Smooth muscle cell (in vitro differentiated cells): ENCODE data around the gene SDK1. TPM values are rescaled to one million over a fixed set of nuclear protein-coding genes. Genes with fewer than 3 reads are reported as not detected.

Experiments used
- DNase-seq: peaks from one replicate; lab custom pipeline; 2025; ENCODE audit not compliant: unreplicated experiment; lab: John Stamatoyannopoulos, UW
- H2AFZ ChIP-seq: fragments of 200-600 bp; sonication (generic); 2 replicates; pipeline ENCODE4 v1.6.0; 2016; ENCODE audit warnings: antibody characterized with exemption, low read depth, mild to moderate bottlenecking
- H3F3A ChIP-seq: fragments of 200-600 bp; sonication (generic); 2 replicates; pipeline ENCODE4 v1.6.0; 2017; ENCODE audit warnings: antibody characterized with exemption, low read depth
- H3K27ac ChIP-seq: fragments of 200-600 bp; sonication (generic); 2 replicates; pipeline ENCODE4 v1.5.1; 2016; ENCODE audit warnings: low read depth, mild to moderate bottlenecking
- H3K27me3 ChIP-seq: fragments of 200-600 bp; sonication (generic); 2 replicates; pipeline ENCODE4 v1.6.1; 2016; ENCODE audit warnings: low read depth, mild to moderate bottlenecking
- H3K36me3 ChIP-seq: fragments of 200-600 bp; sonication (generic); 2 replicates; pipeline ENCODE4 v1.5.1; 2016; ENCODE audit warnings: low read depth
- H3K4me1 ChIP-seq: fragments of 200-600 bp; sonication (generic); 2 replicates; pipeline ENCODE4 v1.5.1; 2016; ENCODE audit warnings: low read depth
- H3K4me2 ChIP-seq: fragments of 200-600 bp; sonication (generic); 2 replicates; pipeline ENCODE4 v1.6.0; 2016; ENCODE audit warnings: mild to moderate bottlenecking
- H3K4me3 ChIP-seq: fragments of 200-600 bp; sonication (generic); 2 replicates; pipeline ENCODE4 v1.5.1; 2016; ENCODE audit warnings: mild to moderate bottlenecking
- H3K79me2 ChIP-seq: fragments of 200-600 bp; sonication (generic); 2 replicates; pipeline ENCODE4 v1.6.0; 2016; ENCODE audit warnings: low read depth, mild to moderate bottlenecking
- H3K9ac ChIP-seq: fragments of 200-600 bp; sonication (generic); 2 replicates; pipeline ENCODE4 v1.6.0; 2016; ENCODE audit warnings: low read depth
- H3K9me3 ChIP-seq: fragments of 200-600 bp; sonication (generic); replicated peaks from 2 replicates; pipeline ENCODE4 v1.5.1; 2016; ENCODE audit warnings: low read depth
- H4K20me1 ChIP-seq: fragments of 200-600 bp; sonication (generic); 2 replicates; pipeline ENCODE4 v1.6.0; 2016; ENCODE audit warnings: low read depth
- whole genome bisulfite sequencing: methylation state at CpG from one replicate; pipeline ENCODE4 v1.1.7; 2016; ENCODE audit warnings: low lambda C conversion rate; 5-methylcytosine and 5-hydroxymethylcytosine counted together
- polyA plus RNA-seq: library from polyadenylated mRNA; unstranded; fragments of >200 nt; fragmentation: Nextera tagmentation; extraction: Ambion mirVana; gene quantifications from 2 replicates; pipeline ENCODE4 v1.2.1, GENCODE V29; 2016
- total RNA-seq: library from RNA; depleted of rRNA; stranded (reverse); fragments of >200 nt; gene quantifications from 2 replicates; pipeline ENCODE4 v1.2.3, GENCODE V29; 2014
- TF ChIP-seq, protein P1 (sequence below): fragments of 200-600 bp; sonication (generic); IDR thresholded peaks from 2 replicates; pipeline ENCODE4 v1.5.1; 2017; ENCODE audit warnings: borderline replicate concordance, mild to moderate bottlenecking, antibody characterized with exemption; ENCODE audit not compliant: insufficient read depth, poor library complexity, severe bottlenecking

The SDK1 gene
- total and polyA plus RNA-seq, 2 experiments from 2014 or later, result 1.1 to 2.5 TPM

- no peak overlapping the region for H3K27ac ChIP-seq
- H3K79me2 ChIP-seq, result no peaks in the 10 kb centered on the region
- WGBS, result 66% methylated on average over 14 of the region's 14 CpGs
- H2AFZ ChIP-seq, result no peak overlapping the region
- H3K4me2 ChIP-seq, result no peak overlapping the region
- no peaks in the 10 kb centered on the region for H3K27me3 ChIP-seq
- no peak overlapping the region for H3K9ac ChIP-seq
- H3K9me3 ChIP-seq, result no peaks in the 10 kb centered on the region
- no peaks in the 10 kb centered on the region for H3F3A ChIP-seq
- H3K4me3 ChIP-seq, result no peak overlapping the region
- TF ChIP-seq, protein P1, sequence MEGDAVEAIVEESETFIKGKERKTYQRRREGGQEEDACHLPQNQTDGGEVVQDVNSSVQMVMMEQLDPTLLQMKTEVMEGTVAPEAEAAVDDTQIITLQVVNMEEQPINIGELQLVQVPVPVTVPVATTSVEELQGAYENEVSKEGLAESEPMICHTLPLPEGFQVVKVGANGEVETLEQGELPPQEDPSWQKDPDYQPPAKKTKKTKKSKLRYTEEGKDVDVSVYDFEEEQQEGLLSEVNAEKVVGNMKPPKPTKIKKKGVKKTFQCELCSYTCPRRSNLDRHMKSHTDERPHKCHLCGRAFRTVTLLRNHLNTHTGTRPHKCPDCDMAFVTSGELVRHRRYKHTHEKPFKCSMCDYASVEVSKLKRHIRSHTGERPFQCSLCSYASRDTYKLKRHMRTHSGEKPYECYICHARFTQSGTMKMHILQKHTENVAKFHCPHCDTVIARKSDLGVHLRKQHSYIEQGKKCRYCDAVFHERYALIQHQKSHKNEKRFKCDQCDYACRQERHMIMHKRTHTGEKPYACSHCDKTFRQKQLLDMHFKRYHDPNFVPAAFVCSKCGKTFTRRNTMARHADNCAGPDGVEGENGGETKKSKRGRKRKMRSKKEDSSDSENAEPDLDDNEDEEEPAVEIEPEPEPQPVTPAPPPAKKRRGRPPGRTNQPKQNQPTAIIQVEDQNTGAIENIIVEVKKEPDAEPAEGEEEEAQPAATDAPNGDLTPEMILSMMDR, result no peak
- H3K4me1 ChIP-seq, result no peaks in the 10 kb centered on the region
- no peak for DNase-seq
- no peaks in the 10 kb centered on the region for H3K36me3 ChIP-seq
- no peaks in the 10 kb centered on the region for H4K20me1 ChIP-seq
Measured at GRCh38 chr7:3924277-3924676, 623.2 kb downstream of the SDK1 start.

- 91% methylated on average over 7 of the region's 7 CpGs for WGBS
- no peak overlapping the region for H2AFZ ChIP-seq
- TF ChIP-seq, protein P1, result no peak
- no peak for DNase-seq
- no peaks in the 10 kb centered on the region for H3K9me3 ChIP-seq
- H3K27me3 ChIP-seq, result no peaks in the 10 kb centered on the region
- no peak overlapping the region for H3K9ac ChIP-seq
- no peaks in the 10 kb centered on the region for H4K20me1 ChIP-seq
- no peak overlapping the region for H3K4me3 ChIP-seq
- no peak overlapping the region for H3K27ac ChIP-seq
- H3K79me2 ChIP-seq, result no peaks in the 10 kb centered on the region
- H3K36me3 ChIP-seq, result no peaks in the 10 kb centered on the region
- H3F3A ChIP-seq, result no peaks in the 10 kb centered on the region
- no peak overlapping the region for H3K4me2 ChIP-seq
- H3K4me1 ChIP-seq, result no peaks in the 10 kb centered on the region
Measured at GRCh38 chr7:3927446-3928110, 626.5 kb downstream of the SDK1 start.

DNA sequence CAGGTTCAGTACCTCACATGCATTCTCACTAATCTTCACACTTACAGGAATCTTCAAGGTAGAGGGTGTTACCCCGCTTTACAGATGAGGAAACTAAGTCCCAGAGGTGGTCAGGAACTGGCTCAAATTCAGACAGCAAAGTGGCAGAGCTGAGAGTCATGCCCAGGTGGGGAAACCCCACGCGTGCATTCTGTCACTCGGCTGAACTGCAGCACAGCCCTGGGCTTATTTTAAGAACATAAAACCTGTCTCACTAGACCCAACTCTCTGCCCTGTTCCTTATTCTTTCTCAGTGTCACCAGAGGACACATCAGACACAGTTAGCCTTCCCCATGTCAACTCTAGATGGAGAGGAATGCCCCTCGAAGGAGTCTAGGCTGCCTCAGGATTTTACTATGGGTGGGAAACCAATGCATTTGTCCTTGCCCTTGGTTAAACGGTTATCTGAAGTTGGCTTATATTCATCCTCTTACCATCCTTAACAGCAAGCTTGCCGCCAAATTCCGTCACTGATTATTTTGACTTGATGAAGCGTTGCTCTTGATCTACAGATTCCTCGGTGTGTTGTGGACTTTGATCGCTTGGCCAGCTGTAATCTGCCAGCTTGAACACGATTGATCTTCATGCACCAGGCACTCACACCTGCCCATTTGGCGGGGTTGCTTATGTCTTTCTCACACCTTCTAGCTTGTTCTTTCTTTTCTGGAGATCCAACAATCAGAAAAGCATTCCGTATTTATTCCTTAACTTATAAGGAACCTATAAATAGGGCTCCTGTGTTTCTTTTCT is 627.9 kb downstream of the SDK1 start:
- Histone ChIP-seq H3K79me2 (no peaks in the 10 kb centered on the region), H3K4me3 (no peak overlapping the region), H3K27ac (no peak overlapping the region), H3K36me3 (no peaks in the 10 kb centered on the region), H3F3A (no peaks in the 10 kb centered on the region), H3K4me1 (no peaks in the 10 kb centered on the region), H3K27me3 (no peaks in the 10 kb centered on the region), H3K9ac (no peak overlapping the region), H4K20me1 (no peaks in the 10 kb centered on the region), H2AFZ (no peak overlapping the region), H3K9me3 (no peaks in the 10 kb centered on the region), H3K4me2 (no peak overlapping the region)
- DNase-seq, result no peak
- TF ChIP-seq, protein P1, result no peak
- WGBS, result 93% methylated on average over 14 of the region's 14 CpGs
